ENCODE measurements around the gene RAB21. TPM values are rescaled to one million over a fixed set of nuclear protein-coding genes. Genes with fewer than 3 reads are reported as not detected.

Gene RAB21, protein sequence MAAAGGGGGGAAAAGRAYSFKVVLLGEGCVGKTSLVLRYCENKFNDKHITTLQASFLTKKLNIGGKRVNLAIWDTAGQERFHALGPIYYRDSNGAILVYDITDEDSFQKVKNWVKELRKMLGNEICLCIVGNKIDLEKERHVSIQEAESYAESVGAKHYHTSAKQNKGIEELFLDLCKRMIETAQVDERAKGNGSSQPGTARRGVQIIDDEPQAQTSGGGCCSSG
- 29.2 TPM for total RNA-seq

DNA sequence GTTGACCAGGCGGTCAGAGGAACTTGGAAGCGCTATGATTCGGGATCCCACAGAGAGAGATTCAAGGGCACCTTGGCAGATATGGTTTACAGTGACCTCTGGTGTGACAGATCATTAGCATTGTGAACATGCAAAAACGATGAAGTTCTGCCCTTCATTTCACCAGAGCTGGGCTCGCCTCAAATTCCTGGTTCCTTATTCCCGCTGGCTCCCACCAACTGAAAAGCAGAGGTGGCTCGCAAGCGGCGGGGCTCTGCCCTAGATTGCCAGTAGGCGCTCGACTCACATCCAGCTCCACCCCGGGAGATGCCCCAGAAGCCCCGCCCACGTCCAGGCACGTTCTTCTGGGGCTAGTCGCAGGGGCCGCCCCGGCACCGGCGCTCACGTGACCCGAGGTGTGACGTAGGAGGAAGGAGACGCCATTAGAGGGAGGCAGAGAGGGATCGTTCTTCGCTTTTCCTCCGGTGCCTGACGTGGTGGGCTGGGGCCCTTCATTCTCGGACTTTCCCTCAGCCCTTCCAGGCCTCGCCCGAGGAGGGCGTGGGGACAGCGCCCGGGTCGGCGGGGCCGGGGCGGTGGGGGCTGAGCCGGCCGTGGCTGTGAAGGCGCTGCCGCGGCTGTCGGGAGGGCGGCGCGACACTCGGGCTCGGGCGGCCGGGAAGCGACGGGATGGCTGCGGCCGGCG is at the start of gene RAB21:
Gene RAB21, plus strand, starts transcription at position 403 of the 685 bp plus-strand sequence. Its CDS starts 267 bp downstream, at position 670.
- peak; percentile 98 for DNase-seq (ENCODE audit: low spot score)
- ATAC-seq, result peak; percentile 97

DNA sequence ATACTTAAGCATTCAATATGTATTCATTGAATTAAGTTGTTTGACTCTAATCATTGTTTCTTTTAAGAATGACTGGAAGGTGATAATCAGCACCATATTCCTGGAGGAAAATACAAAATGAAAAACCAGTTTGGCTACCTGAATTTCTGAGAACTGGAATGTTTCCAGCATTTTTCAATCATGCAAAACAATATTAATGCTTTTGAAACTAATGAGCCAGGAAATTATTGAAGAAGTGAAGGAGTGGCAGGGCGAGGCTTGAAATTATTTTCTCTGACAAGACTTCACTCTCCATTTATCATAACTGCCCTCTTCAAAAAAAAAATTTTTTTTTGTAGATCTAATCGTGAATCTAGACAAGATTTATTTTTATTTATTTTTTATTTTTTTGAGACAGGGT is 49.7 kb upstream of the RAB21 start:
- ATAC-seq (no peak), DNase-seq (ENCODE audit: low spot score) (no peak)

DNA sequence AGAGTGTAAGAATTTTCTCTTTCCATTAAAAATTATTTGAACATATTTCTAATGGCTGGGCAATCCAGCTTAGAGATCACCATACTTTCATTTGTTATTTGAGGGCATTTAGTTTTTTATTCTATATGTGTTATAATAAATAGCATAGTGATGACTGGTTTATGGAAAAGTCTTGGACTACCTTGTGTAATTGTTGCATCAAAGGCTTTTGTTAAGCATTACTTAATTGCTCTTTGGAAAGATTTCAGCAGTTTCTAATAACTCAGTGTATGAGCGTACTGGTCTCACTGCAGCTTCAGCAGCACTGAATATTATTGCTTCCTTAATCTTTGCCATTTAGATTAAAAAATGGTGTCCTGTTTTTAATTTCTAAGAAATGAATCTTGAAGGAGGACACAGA is 46.0 kb upstream of the RAB21 start:
- DNase-seq (ENCODE audit: low spot score) (no peak), ATAC-seq (no peak)

GRCh38 chr12:71710276-71711125 is 44.2 kb upstream of the RAB21 start:
- ATAC-seq (no peak), DNase-seq (ENCODE audit: low spot score) (no peak)

DNA sequence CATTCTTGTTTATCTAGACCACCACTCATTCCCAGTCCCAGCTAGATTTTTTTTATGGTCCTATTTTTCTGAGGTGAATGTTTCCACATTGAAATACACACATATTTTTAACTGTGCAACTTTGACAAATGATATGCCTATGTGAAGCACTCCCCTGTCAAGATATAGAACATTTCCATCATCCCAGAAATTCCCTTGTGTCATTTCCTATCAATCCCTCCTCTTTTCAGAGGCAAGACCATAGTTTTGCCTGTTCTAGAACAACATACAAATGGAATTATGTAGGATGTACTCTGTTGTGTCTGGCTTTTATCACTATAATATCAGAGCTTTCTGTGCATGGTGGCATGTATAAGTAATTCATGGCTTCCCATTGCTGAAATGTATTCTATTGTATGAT is 36.1 kb upstream of the RAB21 start:
- no peak for DNase-seq (ENCODE audit: low spot score)
- ATAC-seq, result no peak

- ATAC-seq, result no peak
- no peak for DNase-seq (ENCODE audit: low spot score)
These were observed 34.9 kb upstream of the RAB21 start for GRCh38 chr12:71719647-71720370.

- no peak for ATAC-seq
- no peak for DNase-seq (ENCODE audit: low spot score)
These were observed 32.7 kb upstream of the RAB21 start for GRCh38 chr12:71721783-71722505.

DNA sequence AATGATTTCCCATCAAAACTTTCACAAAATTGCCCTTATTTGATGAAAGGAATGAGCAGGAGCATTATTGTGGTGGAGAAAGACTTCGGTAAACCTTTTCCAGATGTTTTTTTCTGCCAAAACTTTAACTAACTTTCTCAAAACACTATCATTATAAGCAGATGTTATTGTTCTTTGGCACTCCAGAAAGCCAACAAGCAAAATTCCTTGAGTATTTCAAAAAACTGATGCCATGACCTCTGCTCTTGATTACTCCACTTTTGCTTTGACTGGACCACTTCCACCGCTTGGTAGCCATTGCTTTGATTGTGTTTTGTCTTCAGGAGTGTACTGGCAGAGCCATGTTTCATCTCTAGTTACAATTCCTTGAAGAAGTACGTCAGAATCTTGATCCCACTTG is 29.7 kb upstream of the RAB21 start:
- ATAC-seq (no peak), DNase-seq (ENCODE audit: low spot score) (no peak)

DNA sequence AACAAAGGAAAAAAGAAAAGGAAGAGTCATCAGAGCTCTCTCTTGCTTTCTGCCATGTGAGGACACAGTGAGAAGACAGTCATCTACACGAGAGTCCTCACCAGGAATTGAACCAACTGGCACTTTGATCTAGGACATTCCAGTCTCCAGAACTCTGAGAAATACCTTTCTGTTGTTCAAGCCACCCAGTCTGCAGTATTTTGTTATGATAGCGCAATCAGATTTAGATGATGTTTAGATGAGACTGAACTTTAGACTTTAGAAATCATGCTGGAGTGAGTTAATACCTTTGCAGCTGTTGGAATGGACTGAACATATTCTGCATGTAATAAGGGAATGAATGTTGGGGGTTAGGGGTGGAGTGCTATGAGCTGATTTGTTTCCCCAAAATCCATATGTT is 28.1 kb upstream of the RAB21 start:
- ATAC-seq, result peak; percentile 83
- no peak for DNase-seq (ENCODE audit: low spot score)

GRCh38 chr12:71727958-71728357 is 26.7 kb upstream of the RAB21 start:
- DNase-seq (ENCODE audit: low spot score) (no peak), ATAC-seq (no peak)

GRCh38 chr12:71730936-71731335 is 23.7 kb upstream of the RAB21 start:
- DNase-seq (ENCODE audit: low spot score) (no peak), ATAC-seq (no peak)

GRCh38 chr12:71731439-71732356 is 23.0 kb upstream of the RAB21 start:
- peak; percentile 88 for ATAC-seq
- peak; percentile 56 for DNase-seq (ENCODE audit: low spot score)

- DNase-seq (ENCODE audit: low spot score), result no peak
- ATAC-seq, result no peak
These were observed 22.3 kb upstream of the RAB21 start for GRCh38 chr12:71732357-71732712.

DNA sequence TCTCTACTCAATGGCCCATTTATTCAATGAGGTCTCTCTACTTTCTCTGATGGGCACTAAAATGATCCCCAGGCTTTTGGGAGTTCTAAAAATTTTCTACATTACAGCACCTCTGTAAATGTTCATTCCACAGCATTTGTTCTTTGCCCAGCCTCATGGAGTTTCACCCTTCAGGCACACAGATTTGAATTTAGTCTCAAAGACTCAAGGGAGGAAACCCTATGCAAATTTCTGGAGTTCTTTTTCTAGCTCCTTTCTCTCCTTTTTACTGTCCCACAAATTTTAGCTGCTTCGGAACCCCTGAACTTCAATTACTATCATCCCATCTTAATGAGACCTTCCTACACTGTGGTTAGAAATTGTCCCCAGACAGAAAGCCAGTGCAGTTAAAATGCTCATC is 17.5 kb upstream of the RAB21 start:
- DNase-seq (ENCODE audit: low spot score) (no peak), ATAC-seq (no peak)

DNA sequence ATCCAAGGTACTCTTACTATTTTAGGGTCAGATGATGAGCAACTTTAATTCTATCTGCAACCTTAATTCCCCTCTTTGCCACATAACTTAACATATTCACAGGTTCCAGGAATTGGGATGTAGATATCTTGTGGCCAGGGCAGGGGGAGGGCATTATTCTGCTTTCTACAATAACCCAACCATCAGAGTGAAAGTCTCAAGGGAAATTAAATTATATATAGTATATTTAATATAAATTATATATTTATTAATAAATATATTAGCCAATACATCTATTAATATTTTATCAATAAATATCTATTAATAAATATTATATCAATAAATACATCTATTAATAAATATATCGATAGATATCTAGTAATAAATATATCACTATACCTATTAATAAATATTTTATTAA is 11.7 kb upstream of the RAB21 start:
- ATAC-seq (no peak), DNase-seq (ENCODE audit: low spot score) (no peak)

DNA sequence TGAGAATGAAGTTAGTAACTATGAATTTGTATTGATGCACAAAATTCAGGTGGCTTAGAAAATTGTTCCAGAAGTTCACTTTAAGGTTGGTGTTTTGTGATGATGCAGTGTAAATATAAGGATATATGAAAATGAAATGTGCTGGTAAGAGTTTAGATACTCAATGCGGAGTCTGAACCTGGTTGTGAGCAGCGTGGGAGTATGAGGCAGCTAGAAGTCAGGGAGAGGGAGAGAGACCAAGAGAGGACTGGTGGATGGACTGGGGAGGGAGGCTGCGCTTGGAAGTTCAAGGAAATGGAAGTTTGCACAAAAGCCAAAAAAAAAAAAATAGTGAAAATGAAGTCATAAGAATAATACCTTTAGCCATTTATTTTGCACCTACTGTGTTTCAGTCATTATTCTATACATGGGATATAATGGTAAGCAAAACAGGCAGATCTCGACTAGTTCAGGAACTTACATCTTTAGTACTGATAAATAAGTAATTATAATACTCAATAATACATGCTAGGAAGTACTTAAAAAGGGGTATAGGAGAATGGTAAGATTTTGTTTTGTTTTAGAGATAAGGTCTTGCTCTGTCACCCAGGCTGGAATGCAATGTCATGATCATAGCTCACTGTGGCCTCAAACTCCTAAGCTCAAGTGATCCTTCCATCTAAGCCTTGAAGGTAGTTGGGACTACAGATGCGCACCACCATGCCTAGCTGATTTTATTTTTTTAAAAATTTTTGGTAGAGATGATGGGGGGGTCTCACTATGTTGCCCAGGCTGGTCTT is 10.0 kb upstream of the RAB21 start:
- ATAC-seq, result no peak
- no peak for DNase-seq (ENCODE audit: low spot score)

- ATAC-seq (peak; percentile 100), DNase-seq (ENCODE audit: low spot score) (peak; percentile 55)
These were observed 7.6 kb upstream of the RAB21 start for GRCh38 chr12:71746974-71747611.
